ENCODE measurements around the gene SMIM28. TPM values are rescaled to one million over a fixed set of nuclear protein-coding genes. Genes with fewer than 3 reads are reported as not detected.
"Not testable (repeated sequence)": the region's sequence is repeated elsewhere in the genome, so short reads cannot be mapped to it uniquely, and the experiment has no call there.

The SMIM28 gene
- total RNA-seq: not detected in 2 replicates

GRCh38 chr6:138377844-138378243 is at the start of gene SMIM28:
Gene SMIM28, plus strand, starts transcription at chr6:138377905. Its CDS starts 168 bp downstream, at chr6:138378073.
- intact Hi-C loops (cut with micrococcal nuclease): no loop called here

- intact Hi-C loops (cut with micrococcal nuclease): no loop called here
These were observed 49.5 kb upstream of the SMIM28 start for GRCh38 chr6:138328210-138328609.

- intact Hi-C loops (cut with micrococcal nuclease): no loop called here
These were observed 46.9 kb upstream of the SMIM28 start for GRCh38 chr6:138330763-138331162.

- intact Hi-C loops (cut with micrococcal nuclease): no loop called here
These were observed 46.3 kb upstream of the SMIM28 start for GRCh38 chr6:138331444-138331843.

- intact Hi-C loops (cut with micrococcal nuclease): no loop called here
These were observed 45.7 kb upstream of the SMIM28 start for GRCh38 chr6:138331984-138332383.

GRCh38 chr6:138334000-138334399 is 43.7 kb upstream of the SMIM28 start:
- intact Hi-C loops (cut with micrococcal nuclease): no loop called here

- intact Hi-C loops (cut with micrococcal nuclease): no loop called here
These were observed 42.7 kb upstream of the SMIM28 start for GRCh38 chr6:138334963-138335362.

- intact Hi-C loops (cut with micrococcal nuclease): no loop called here
These were observed 41.5 kb upstream of the SMIM28 start for GRCh38 chr6:138336221-138336620.

- intact Hi-C loops (cut with micrococcal nuclease): no loop called here
These were observed 40.6 kb upstream of the SMIM28 start for GRCh38 chr6:138337076-138337475.

- intact Hi-C loops (cut with micrococcal nuclease): no loop called here
These were observed 38.7 kb upstream of the SMIM28 start for GRCh38 chr6:138339024-138339423.

- intact Hi-C loops (cut with micrococcal nuclease): no loop called here
These were observed 36.5 kb upstream of the SMIM28 start for GRCh38 chr6:138341176-138341575.

GRCh38 chr6:138343112-138343511 is 34.6 kb upstream of the SMIM28 start:
- intact Hi-C loops (cut with micrococcal nuclease): no loop called here

- intact Hi-C loops (cut with micrococcal nuclease): no loop called here
These were observed 32.0 kb upstream of the SMIM28 start for GRCh38 chr6:138345565-138346285.

GRCh38 chr6:138346302-138347195 is 31.2 kb upstream of the SMIM28 start:
- intact Hi-C loops (cut with micrococcal nuclease): no loop called here

- intact Hi-C loops (cut with micrococcal nuclease): no loop called here
These were observed 29.8 kb upstream of the SMIM28 start for GRCh38 chr6:138347864-138348263.

- intact Hi-C loops (cut with micrococcal nuclease): no loop called here
These were observed 27.8 kb upstream of the SMIM28 start for GRCh38 chr6:138349891-138350290.

GRCh38 chr6:138357928-138358327 is 19.8 kb upstream of the SMIM28 start:
- intact Hi-C loops (cut with micrococcal nuclease): no loop called here

GRCh38 chr6:138368684-138369083 is 9.0 kb upstream of the SMIM28 start:
- intact Hi-C loops (cut with micrococcal nuclease): not testable (repeated sequence)

GRCh38 chr6:138370631-138371451 is 6.9 kb upstream of the SMIM28 start:
- intact Hi-C loops (cut with micrococcal nuclease): no loop called here

- intact Hi-C loops (cut with micrococcal nuclease): no loop called here
These were observed 6.3 kb upstream of the SMIM28 start for GRCh38 chr6:138371452-138371711.

GRCh38 chr6:138371720-138372119 is 6.0 kb upstream of the SMIM28 start:
- intact Hi-C loops (cut with micrococcal nuclease): no loop called here

All from T-helper 2 cell treated with Interferon-gamma antibody and Interleukin-4, amounts not matched to agents 100 ng/mL and 5 ng/mL, for 36 hours (primary cell).